Stimulated activated CD8-positive, alpha-beta memory T cell treated with anti-CD3 and anti-CD28 coated beads, Interleukin-2, amount 100 ng/mL, for 48 hours (primary cell): Measurements from ENCODE around the gene MYLK.

Experiments
- DNase-seq, 2 donors: peaks; one replicate each; pipeline ENCODE4 v3.0.0-alpha.2; 2020; ENCODE audit warnings: low read depth in 2 of 2

Gene MYLK

DNA sequence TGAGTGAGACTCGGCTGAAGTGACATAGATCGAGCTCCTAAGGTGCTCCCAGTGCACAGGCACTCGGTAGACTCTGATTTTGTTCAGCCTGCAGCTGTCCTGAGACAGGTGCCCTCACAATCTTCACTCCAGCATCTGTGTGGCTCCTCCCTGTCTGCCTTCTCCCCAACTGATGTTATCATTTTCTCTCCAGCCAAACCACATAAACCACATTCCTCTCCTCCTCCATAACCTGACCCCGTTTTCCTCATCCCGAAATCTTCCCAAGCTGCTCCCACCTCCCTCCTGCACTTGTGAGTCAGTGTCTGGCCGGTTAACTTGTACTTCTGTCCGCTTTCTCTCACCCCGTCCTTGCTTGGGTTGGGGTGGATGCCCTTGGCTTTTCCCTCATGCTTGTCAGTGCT is 206.0 kb downstream of the MYLK start:
- DNase-seq = no peak

GRCh38 chr3:123672429-123673146 is 211.5 kb downstream of the MYLK start:
- DNase-seq = no peak

DNA sequence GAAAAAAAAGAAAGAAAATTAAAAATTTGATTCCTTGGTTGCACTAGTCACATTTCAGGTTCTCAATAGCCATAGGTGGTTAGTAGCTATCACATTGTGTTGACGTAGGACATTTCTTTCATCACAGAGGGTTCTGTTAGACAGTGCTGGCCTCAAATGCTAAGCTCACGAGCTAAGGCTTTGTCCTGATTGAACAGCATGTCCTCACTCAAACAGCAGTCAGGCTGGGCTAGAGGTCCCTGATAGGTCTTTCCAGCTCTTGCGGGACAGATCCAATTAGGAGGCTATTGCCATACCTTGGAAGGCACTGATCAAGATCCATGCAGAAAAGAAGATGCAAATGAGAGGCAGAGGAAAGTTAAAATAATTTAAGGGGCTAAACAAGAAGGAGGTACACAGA is 213.4 kb downstream of the MYLK start:
- no peak for DNase-seq

DNA sequence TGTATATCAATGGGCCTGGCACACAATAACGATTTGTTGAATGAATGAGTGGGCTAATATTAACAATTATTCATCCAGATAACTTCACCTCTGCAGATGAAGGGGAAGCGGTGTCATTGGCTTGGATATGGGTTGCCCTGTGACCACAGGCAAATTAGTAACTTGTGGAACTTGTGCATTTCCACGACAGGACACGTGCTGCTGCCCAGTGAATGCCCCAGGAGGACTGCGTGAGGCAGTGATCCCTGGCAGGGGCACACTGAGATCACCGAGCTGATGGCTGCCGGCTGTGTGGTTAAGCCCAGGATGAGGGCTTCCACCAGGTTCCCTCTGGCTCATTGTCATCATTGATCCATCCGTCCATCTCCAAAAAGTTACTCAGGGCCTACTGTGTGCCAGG is 215.2 kb downstream of the MYLK start:
- DNase-seq = no peak

- no peak for DNase-seq
Observed at GRCh38 chr3:123667784-123668183, 216.3 kb downstream of the MYLK start.

DNA sequence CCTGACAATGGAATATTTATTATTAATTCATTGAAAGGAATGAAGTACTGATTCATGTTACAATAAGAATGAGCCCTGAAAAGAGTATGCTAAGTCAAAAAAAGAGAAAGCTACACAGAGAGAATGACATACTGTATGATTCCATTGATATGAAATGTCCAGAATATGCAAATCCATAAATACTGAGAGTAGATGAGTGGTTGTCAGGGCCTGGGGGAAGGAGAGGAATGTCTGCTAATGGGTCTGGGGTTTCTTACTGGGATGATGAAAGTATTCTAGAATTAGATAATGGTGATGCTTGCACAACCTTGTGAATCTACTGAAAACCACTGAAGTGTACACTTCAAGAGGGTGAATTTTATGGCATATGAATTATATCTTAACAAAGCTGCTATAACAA is 219.4 kb downstream of the MYLK start:
- DNase-seq = no peak

DNA sequence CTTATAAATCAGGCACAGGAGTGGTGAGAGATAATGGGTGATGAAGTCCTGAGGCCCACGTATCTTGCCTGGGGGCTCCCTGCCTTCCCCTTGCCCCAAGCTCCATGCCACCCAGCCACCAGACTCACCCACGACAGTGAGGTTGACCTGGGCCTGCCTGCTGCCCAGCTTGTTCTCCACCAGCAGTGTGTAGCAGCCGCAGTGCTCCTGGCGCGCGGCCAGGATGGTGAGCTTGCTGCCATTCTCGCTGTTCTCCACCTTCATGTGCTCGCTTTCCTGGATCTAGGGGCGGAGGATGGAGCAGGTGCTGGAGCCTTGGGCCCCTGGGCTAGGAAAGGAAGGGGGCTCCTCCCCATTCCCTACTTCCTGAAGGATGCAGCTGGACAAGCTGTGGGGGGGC is 220.2 kb downstream of the MYLK start:
- no peak for DNase-seq

GRCh38 chr3:123661973-123662372 is 222.2 kb downstream of the MYLK start:
- no peak for DNase-seq

GRCh38 chr3:123660900-123661299 is 223.2 kb downstream of the MYLK start:
- no peak for DNase-seq

GRCh38 chr3:123660141-123660675 is 223.9 kb downstream of the MYLK start:
- DNase-seq = no peak

DNA sequence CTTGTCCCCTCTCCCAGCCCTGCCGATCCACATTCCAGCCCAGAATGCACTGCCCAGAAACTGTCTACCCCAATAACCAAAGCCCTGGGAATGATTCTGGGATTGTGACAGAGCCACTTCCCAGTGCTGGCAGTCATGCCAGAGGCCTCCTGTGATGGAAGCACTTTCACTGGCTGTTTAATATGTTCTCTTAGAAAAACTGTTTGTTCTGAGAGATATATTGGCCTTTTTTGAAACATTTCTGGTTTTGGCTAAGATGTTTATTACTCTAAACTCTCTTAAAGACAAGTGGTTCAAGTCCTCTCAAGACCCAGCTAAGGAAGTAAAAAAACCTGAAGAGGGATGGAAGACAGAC is 225.3 kb downstream of the MYLK start:
- no peak for DNase-seq

DNA sequence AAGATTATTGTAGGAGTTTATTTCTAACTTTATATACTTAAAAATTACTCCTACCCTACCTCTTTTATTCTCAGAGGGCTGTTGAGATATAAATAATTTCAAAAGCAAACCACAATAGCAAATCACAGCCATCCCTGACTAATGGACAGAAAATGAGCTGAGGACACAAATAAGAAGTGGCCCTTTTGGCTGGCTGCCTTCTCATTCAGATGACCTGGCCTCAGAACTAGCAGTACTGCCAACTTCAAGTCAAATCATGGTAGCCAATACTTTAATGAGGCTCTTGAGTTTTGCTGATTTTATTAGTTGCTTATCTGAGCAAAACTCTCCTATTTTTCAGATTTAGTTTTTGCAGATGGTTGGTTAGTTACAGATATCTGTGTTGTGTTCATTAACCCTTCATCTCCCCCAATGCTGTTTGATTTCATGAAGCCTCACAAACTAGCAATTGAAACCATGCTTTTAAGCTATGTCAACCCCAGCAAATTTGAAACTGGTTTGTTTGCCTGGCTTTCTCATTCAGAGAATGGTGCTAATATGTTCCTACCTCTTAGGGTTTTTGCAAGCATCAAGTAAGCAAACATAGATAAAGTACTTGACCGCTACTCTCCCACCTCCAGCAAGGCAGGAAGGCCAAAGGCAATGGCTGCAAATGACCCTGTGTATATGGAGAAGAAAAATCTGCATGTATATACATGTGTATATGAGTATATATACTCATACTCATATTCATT is 225.8 kb downstream of the MYLK start:
- no peak for DNase-seq

GRCh38 chr3:123657568-123657967 is 226.6 kb downstream of the MYLK start:
- DNase-seq = no peak

GRCh38 chr3:123657111-123657510 is 227.0 kb downstream of the MYLK start:
- no peak for DNase-seq

DNA sequence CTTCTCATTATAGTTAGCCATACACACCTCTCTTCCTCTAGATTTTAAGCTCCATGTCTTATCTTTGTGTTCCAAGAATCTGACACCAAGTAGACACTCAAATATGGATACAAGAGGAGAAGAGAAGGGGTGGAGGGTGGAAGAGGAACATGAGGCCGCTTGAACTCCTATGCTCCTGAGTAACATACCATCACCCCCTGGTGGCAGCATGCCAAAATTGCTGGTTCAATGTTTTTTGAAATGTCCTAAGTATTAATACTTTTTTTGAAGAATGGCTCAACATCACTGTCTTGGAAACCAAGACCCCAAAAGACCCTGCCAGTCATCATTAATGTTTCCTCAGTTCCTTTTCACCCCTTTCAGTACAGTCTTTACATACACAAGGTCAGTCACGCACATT is 227.4 kb downstream of the MYLK start:
- DNase-seq = no peak

DNA sequence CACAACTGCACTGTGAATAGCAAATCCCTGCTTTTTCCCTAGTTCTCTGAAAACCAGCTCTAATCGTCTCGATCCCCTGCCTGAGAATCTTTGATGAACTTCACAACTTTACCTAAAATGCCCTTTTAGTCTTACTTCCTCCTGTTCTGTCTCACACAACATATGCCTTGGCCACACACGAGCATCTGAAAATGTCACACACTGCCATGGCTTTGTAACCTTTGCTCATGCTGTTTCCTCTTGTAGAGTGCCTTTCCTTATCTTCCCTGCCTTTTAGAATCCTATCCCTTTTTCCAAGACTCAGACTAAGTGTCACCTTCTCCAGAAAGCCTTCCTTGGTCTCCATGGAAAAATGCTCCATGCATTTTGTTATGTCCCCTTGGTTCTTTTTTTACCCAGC is 227.9 kb downstream of the MYLK start:
- no peak for DNase-seq

- DNase-seq = no peak
Observed at GRCh38 chr3:123655400-123655799, 228.7 kb downstream of the MYLK start.

DNA sequence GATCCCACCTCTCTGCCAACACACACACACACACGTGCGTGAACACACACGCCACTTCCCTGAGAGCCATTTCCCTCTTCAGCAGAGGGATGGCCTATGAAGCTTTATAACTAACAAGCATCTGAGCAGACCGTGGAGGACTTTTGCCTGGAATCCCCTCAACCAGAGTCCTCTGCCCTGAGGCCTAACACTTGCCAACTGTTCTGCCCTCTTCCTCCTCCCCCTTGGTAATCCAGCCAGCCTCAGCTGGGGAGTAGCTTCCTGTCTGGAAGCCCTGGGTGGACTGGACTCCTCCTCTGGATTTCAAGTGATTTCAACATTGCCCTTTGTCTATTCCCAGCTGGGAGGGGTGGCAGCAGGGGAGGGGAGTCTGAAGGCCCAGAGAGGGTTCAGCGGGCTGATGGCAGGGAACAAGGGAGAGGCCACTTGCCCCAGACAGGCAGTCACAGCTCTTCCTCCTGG is 230.9 kb downstream of the MYLK start:
- no peak for DNase-seq

DNA sequence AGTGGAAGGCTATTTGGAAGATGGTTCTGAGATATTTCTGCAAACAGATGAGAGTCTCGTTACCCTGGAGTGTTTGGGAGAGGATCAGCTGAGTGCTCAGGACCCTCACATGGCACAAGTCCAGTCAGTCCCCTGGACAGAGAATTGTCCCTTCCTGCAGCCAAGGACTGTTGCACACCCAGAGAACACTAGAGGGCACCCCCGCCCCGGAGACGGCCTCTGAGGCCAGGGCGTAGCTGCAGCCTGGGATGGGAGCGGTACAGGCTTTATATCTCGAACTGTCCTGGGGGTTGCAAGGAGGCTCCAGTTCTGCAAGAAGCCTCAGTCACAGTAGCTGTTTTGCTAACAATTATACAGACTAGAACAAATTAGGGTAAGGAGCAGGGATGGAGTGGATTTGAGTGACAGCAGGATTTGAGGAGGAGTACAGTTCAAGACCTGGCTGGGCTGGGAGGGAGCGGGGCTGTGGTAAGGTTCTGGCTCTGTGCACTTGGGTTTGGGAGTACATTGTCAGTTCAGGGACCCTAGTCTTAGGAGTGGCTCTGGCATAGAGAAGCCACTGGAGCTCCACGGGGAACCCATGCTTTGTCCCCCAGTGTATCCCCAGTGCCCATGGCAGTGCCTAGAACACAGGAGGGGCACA is 231.7 kb downstream of the MYLK start:
- DNase-seq = peak; percentile 26 to 29

DNA sequence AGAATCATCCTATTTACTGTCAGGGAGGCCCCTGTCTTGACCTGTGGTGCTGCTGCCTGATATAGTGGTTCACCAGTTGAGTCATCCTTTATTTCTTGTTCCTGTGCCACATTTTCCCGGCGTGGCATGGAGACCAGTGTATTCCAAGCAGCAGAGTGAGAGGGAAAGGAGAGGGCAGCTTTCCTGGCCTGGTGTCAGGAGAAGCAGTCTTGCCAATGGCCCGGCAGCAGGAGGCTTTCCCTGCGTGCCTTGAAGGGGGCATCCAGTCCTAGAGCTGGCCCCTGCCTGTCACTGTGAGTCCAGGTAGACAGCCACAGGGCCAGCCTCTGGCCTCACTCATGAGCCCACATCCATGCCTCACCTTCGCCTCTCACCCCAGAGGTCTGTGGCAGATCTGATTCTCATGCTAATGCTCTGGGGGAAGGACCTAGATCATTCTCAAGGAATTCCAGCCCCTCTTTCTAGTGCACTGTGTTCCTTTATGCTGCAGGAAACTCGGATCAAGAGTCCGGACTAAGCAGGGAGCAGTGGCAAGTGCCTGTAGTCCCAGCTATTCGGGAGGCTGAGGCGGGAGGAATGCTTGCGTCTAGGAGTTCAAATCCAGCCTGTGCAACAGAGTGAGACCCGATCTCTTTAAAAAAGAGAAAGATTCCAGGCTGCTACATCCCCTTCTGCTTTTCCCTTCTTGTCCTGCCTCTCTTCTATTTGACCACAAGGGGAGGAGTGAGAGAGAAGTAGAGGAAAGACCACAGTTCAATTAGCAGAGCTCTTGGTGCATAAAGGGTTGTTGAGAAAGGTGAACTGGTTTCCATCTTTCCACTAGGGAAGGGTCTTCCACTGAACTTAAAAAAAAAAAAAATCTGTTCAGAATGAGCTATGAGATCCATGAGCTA is 232.4 kb downstream of the MYLK start:
- no peak for DNase-seq

GRCh38 chr3:123650101-123650500 is 234.0 kb downstream of the MYLK start:
- DNase-seq = no peak
